A673 (cell line): ENCODE results near the gene PIGC.

ENCODE experiments used
- EZH2 ChIP-seq: fragments of 200-600 bp; sonication (generic); IDR thresholded peaks from 2 replicates; pipeline ENCODE4 v1.6.1; 2017; ENCODE audit warnings: borderline replicate concordance, low read depth, mild to moderate bottlenecking, mixed read lengths, antibody characterized with exemption, low read length; ENCODE audit not compliant: poor library complexity, severe bottlenecking
- TF ChIP-seq, protein P1 (sequence below): fragments of 300-800, 200-600 bp; sonication (generic); conservative IDR thresholded peaks from 2 replicates; pipeline ENCODE4 v1.5.1; 2017; ENCODE audit warnings: low read depth, mild to moderate bottlenecking, antibody characterized with exemption, low read length, moderate library complexity, mixed read lengths

DNA sequence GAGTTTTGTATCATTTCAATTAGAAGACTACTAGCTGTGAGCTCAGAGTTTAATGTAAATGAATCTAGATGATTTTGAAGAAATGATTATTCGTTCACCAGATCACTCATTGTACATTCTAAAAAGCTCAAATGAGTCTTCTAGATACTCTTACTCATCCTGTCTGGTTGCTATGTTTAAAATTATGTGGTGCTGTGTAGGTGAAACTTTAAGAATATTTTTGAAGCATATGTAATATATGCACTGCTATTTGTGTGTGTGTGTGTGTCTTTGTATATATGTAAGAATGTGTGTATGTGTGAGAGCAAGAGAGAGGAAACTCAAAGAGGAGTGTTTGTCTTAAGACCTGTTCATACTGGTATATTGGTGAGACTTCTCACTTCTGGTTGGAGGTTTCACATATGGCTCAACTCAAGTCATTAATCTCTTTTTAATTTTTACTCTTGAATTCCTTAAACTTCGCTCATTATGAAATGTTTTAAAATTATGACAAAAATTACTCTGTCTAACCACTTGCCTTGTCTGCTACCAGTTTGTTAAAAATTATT lies 32.0 kb downstream of the PIGC start:
- TF ChIP-seq, protein P1, sequence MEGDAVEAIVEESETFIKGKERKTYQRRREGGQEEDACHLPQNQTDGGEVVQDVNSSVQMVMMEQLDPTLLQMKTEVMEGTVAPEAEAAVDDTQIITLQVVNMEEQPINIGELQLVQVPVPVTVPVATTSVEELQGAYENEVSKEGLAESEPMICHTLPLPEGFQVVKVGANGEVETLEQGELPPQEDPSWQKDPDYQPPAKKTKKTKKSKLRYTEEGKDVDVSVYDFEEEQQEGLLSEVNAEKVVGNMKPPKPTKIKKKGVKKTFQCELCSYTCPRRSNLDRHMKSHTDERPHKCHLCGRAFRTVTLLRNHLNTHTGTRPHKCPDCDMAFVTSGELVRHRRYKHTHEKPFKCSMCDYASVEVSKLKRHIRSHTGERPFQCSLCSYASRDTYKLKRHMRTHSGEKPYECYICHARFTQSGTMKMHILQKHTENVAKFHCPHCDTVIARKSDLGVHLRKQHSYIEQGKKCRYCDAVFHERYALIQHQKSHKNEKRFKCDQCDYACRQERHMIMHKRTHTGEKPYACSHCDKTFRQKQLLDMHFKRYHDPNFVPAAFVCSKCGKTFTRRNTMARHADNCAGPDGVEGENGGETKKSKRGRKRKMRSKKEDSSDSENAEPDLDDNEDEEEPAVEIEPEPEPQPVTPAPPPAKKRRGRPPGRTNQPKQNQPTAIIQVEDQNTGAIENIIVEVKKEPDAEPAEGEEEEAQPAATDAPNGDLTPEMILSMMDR: no peak
- TF ChIP-seq EZH2: no peak
